K562 (cell line): Measurements from ENCODE around the gene CDC123. TPM values are rescaled to one million over a fixed set of nuclear protein-coding genes. Genes with fewer than 3 reads are reported as not detected.

ENCODE experiments used
- CLOCK ChIP-seq: fragments of 250-450 bp; sonication (Bioruptor Pico); IDR thresholded peaks from 2 replicates; pipeline ENCODE4 v1.4.0; 2020; ENCODE audit warnings: mild to moderate bottlenecking, moderate library complexity, borderline replicate concordance
- FOSL1 ChIP-seq: fragments of 200-800 bp; sonication (Bioruptor generic); conservative IDR thresholded peaks from 2 replicates; pipeline ENCODE4 v1.6.1; 2016; ENCODE audit warnings: missing genetic modification characterization, missing compliant biosample characterization
- GATA2 ChIP-seq: sonication (generic); formaldehyde crosslinking; IDR thresholded peaks from 2 replicates; pipeline ENCODE4 v1.4.0; 2020; ENCODE audit warnings: mild to moderate bottlenecking, missing genetic modification reagents
- HNRNPH1 ChIP-seq: fragments of 200-400 bp; formaldehyde crosslinking; optimal IDR thresholded peaks from 2 replicates; pipeline ENCODE3; 2017; ENCODE audit warnings: low read depth, mild to moderate bottlenecking, low read length, moderate library complexity
- MAFG ChIP-seq: fragments of 450-650 bp; conservative IDR thresholded peaks from 2 replicates; pipeline ENCODE4 v1.6.1; 2016; ENCODE audit warnings: missing genetic modification characterization, missing compliant biosample characterization
- MEF2D ChIP-seq: conservative IDR thresholded peaks from 2 replicates; pipeline ENCODE4 v1.6.1; 2016; ENCODE audit warnings: low read depth, missing genetic modification characterization, missing compliant biosample characterization
- PREB ChIP-seq: sonication (generic); formaldehyde crosslinking; IDR thresholded peaks from 2 replicates; pipeline ENCODE4 v1.8.1; 2023; ENCODE audit warnings: mild to moderate bottlenecking, missing genetic modification reagents
- RBFOX2 ChIP-seq: fragments of 200-400 bp; formaldehyde crosslinking; IDR thresholded peaks from 2 replicates; pipeline ENCODE4 v1.6.1; 2017; ENCODE audit warnings: low read depth, mild to moderate bottlenecking, low read length, moderate library complexity
- SMARCA4 ChIP-seq: fragments of 450-650 bp; IDR thresholded peaks from 2 replicates; pipeline ENCODE4 v1.6.1; 2016
- SRSF7 ChIP-seq: fragments of 200-400 bp; formaldehyde crosslinking; optimal IDR thresholded peaks from 2 replicates; pipeline ENCODE3; 2017; ENCODE audit warnings: mild to moderate bottlenecking, low read depth, low read length
- TAL1 ChIP-seq: fragments of 450-650 bp; IDR thresholded peaks from 2 replicates; pipeline ENCODE4 v1.6.1; 2016; ENCODE audit warnings: mild to moderate bottlenecking
- ZNF408 ChIP-seq: fragments of 250-450 bp; sonication (Bioruptor Pico); IDR thresholded peaks from 2 replicates; pipeline ENCODE4 v1.4.0; 2020; ENCODE audit warnings: low read depth, mild to moderate bottlenecking, moderate library complexity
- ZNF644 ChIP-seq: fragments of 200-800 bp; sonication (Bioruptor generic); IDR thresholded peaks from 2 replicates; pipeline ENCODE4 v1.6.1; 2016; ENCODE audit warnings: low read depth, missing genetic modification characterization, missing compliant biosample characterization
- polyA plus RNA-seq, 8 experiments: library from polyadenylated mRNA; depleted of rRNA in 4 of 8; stranded (reverse) in 5 of 8; unstranded in 3 of 8; fragments of >200 nt; fragmentation: Nextera tagmentation in 2 of 8; fragmentation: Illumina TruSeq in 1 of 8; extraction: Ambion mirVana in 2 of 8; extraction: Trizol in 1 of 8; gene quantifications; 2 replicates each; pipeline versions ENCODE4 v1.2.1 to v1.2.3, GENCODE V29; 2011 to 2014; ENCODE audit warnings: inconsistent platforms in 1 of 8, missing spikeins in 1 of 8
- total RNA-seq, 7 experiments: library from RNA; depleted of rRNA in 6 of 7; stranded (reverse); fragments of >200 nt in 6 of 7; fragmentation: Illumina TruSeq in 2 of 7; extraction: Trizol in 2 of 7; gene quantifications; 2 replicates each; pipeline versions ENCODE4 v1.2.1 to v1.2.3, GENCODE V29; 2011 to 2021; ENCODE audit warnings: low replicate concordance in 1 of 7
- TF ChIP-seq, protein P1 (sequence below): fragments of 200-800 bp; sonication (Bioruptor generic); IDR thresholded peaks from 2 replicates; pipeline ENCODE4 v1.6.1; 2017; ENCODE audit warnings: missing genetic modification characterization, missing compliant biosample characterization
- TF ChIP-seq, protein P2 (sequence below), 2 experiments: fragments of 450-650 bp in 1 of 2; sonication (generic) in 1 of 2; formaldehyde crosslinking; conservative IDR thresholded peaks; 2 replicates each; pipeline versions ENCODE4 v1.4.0 to v1.8.1; 2020 to 2022; ENCODE audit warnings: mild to moderate bottlenecking in 1 of 2, missing genetic modification reagents in 1 of 2
- TF ChIP-seq, protein P3 (sequence below): fragments of 250-450 bp; sonication (Bioruptor Pico); IDR thresholded peaks from 2 replicates; pipeline ENCODE4 v1.5.0; 2020; ENCODE audit warnings: mild to moderate bottlenecking, borderline replicate concordance

The CDC123 gene
- total and polyA plus RNA-seq, 9 of the 15 experiments (the other 6 are each of a cell fraction or from before 2014, with no cell fraction given), result 137 to 288 (median 175) TPM

- TF ChIP-seq, protein P1, sequence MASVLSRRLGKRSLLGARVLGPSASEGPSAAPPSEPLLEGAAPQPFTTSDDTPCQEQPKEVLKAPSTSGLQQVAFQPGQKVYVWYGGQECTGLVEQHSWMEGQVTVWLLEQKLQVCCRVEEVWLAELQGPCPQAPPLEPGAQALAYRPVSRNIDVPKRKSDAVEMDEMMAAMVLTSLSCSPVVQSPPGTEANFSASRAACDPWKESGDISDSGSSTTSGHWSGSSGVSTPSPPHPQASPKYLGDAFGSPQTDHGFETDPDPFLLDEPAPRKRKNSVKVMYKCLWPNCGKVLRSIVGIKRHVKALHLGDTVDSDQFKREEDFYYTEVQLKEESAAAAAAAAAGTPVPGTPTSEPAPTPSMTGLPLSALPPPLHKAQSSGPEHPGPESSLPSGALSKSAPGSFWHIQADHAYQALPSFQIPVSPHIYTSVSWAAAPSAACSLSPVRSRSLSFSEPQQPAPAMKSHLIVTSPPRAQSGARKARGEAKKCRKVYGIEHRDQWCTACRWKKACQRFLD (CRISPR knock-in tag), result peak; percentile 89; the same call in 1 of the 2 replicates
- TF ChIP-seq, protein P2, sequence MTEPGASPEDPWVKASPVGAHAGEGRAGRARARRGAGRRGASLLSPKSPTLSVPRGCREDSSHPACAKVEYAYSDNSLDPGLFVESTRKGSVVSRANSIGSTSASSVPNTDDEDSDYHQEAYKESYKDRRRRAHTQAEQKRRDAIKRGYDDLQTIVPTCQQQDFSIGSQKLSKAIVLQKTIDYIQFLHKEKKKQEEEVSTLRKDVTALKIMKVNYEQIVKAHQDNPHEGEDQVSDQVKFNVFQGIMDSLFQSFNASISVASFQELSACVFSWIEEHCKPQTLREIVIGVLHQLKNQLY (CRISPR knock-in tag; conservative IDR thresholded peaks at IDR 0.05), result no peak
- TF ChIP-seq GATA2, result no peak
- no peak for TF ChIP-seq SMARCA4
- no peak for TF ChIP-seq CLOCK (CRISPR knock-in tag)
- TF ChIP-seq ZNF408 (CRISPR knock-in tag), result no peak
- peak; percentile 72; the same call in 1 of the 2 replicates for TF ChIP-seq MEF2D (tag)
- TF ChIP-seq MAFG (tag), result no peak
- TF ChIP-seq PREB, result no peak
- TF ChIP-seq RBFOX2, result peak; percentile 85
- TF ChIP-seq SRSF7, result no peak
- peak; percentile 40; the same call in 1 of the 2 replicates for TF ChIP-seq FOSL1 (tag)
- TF ChIP-seq, protein P3, sequence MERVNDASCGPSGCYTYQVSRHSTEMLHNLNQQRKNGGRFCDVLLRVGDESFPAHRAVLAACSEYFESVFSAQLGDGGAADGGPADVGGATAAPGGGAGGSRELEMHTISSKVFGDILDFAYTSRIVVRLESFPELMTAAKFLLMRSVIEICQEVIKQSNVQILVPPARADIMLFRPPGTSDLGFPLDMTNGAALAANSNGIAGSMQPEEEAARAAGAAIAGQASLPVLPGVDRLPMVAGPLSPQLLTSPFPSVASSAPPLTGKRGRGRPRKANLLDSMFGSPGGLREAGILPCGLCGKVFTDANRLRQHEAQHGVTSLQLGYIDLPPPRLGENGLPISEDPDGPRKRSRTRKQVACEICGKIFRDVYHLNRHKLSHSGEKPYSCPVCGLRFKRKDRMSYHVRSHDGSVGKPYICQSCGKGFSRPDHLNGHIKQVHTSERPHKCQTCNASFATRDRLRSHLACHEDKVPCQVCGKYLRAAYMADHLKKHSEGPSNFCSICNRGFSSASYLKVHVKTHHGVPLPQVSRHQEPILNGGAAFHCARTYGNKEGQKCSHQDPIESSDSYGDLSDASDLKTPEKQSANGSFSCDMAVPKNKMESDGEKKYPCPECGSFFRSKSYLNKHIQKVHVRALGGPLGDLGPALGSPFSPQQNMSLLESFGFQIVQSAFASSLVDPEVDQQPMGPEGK (CRISPR knock-in tag), result no peak
- no peak for TF ChIP-seq TAL1
- no peak for TF ChIP-seq ZNF644
- no peak for TF ChIP-seq HNRNPH1
Measured at GRCh38 chr10:12195603-12196506, at the start of gene CDC123, which contains the start of gene NUDT5 (continued).
